AG09309 (cell line): Measurements from ENCODE around the gene CRADD.
"Not testable (repeated sequence)": the region's sequence is repeated elsewhere in the genome, so short reads cannot be mapped to it uniquely, and the experiment has no call there.

Experiments
- DNase-seq: peaks from one replicate; pipeline ENCODE4 v3.0.0-alpha.2; 2010; ENCODE audit warnings: low read depth
- H3K4me3 ChIP-seq: 2 replicates; pipeline ENCODE4 v1.5.1; 2011; ENCODE audit warnings: mild to moderate bottlenecking, low read depth, low read length, moderate library complexity; ENCODE audit not compliant: control insufficient read depth
- TF ChIP-seq, protein P1 (sequence below): IDR thresholded peaks from 2 replicates; pipeline ENCODE4 v1.5.1; 2011; ENCODE audit warnings: mild to moderate bottlenecking, low read depth, low read length, inconsistent platforms; ENCODE audit not compliant: insufficient read depth, control insufficient read depth; ENCODE audit errors: missing control alignments

CRADD gene

DNA sequence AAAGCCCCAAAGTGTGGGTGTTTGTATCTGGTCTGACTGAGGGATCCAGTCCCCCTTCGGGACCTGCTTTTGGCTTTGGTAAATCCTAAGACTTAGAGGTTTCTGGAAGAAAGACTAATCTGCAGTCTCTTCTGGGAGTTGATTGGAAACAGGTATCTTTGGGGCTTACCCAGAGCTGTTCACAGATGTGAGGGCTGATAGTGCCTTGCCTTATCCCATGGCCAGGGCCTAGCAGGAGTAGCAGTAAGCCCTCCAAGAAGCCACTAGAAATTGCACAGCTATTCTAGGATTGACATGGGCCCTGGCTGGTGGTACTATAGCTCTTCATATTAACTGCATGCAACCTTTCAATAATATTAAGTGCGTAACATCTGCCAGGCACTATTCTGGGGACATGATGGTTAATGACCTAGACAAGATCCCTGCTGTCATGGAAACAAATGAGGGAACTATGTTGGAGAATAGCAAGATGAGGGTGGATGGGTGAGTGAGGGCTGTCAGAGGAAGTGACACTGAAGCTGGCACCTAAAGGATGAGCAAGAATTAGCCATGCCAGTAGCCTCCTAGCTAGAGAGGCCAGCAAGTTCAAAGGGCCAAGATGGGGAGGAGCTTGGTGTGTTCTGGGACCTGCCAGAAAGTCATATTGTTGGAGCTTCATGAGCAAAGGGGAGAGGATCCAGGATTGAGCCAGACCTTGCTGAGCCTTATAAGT is 71.7 kb downstream of the CRADD start:
- no peak for DNase-seq
- no peak overlapping the region for H3K4me3 ChIP-seq
- TF ChIP-seq, protein P1, sequence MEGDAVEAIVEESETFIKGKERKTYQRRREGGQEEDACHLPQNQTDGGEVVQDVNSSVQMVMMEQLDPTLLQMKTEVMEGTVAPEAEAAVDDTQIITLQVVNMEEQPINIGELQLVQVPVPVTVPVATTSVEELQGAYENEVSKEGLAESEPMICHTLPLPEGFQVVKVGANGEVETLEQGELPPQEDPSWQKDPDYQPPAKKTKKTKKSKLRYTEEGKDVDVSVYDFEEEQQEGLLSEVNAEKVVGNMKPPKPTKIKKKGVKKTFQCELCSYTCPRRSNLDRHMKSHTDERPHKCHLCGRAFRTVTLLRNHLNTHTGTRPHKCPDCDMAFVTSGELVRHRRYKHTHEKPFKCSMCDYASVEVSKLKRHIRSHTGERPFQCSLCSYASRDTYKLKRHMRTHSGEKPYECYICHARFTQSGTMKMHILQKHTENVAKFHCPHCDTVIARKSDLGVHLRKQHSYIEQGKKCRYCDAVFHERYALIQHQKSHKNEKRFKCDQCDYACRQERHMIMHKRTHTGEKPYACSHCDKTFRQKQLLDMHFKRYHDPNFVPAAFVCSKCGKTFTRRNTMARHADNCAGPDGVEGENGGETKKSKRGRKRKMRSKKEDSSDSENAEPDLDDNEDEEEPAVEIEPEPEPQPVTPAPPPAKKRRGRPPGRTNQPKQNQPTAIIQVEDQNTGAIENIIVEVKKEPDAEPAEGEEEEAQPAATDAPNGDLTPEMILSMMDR, result no peak

DNA sequence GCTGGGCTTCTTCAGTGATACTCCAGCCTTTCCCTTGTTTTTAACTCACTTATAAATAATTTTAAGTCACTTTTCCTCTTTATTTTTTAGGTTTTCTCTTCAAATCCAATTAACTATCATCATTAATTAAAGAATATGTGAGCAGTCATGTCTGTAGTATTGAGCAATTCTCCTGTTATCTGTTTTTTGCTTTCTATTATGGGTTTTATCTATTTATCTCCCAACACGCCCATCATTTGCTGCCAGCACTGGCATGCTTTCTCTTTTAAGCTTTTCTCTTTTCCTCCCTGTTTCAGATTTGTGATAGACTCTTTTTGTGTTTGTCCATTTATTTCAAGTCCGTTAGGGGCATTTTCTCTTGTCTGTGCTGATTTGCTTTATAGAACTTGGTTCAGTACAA is 72.3 kb downstream of the CRADD start:
- TF ChIP-seq, protein P1, result no peak
- no peak overlapping the region for H3K4me3 ChIP-seq
- DNase-seq, result no peak

DNA sequence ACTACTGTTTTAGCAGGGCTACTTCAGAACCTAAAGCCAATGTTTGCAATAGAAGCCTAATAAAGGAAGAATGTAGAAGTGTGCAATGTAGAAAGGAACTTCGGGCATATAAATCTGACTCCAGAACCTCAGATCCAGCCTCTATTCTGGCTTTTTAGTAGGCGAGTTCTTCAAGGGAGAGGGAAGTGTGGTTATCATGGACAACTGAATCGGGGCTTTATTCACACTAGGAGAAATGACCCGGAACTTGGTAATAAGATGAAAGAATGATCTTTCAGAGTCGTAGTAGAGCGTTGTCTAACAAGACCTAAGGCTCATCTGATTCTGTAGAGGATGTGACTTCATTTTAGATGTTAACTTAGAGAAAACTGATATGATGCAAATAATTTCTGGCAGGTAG is 72.9 kb downstream of the CRADD start:
- TF ChIP-seq, protein P1, result no peak
- no peak for DNase-seq

DNA sequence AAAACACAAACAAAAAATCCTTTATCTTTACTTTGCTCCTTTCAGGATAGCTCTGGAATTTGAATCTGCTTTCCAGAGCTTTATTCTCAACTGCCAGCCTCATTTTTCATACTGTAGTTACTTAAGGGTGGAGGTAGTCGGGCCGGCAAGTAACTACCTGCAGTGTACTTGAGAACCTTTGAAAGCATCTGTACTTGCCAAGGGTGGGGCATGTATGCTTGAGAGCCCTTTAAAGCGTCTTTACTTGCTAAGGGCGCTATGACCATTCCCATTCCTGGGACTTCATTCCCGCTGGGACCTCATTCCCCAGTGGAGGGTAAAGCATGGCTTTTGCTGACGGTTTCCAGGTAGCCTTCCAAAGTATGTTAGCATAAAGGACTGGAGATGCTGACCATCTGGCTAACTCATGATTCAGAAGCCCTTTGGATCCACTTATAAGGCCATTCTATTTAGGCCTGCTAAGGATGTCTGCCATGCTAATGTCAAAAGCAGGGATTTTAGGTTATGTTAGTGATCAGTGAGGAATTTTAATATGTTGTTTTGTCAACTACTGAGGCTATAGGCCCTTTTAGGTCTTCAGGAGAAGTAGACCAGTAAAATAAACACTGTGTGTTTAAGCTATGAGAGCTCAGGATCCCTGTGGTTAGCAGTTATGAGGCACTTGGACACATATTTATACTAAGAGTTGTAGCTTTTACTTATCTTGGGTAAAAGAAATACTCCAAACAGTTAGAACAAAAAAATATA is 74.9 kb downstream of the CRADD start:
- TF ChIP-seq, protein P1, result no peak
- peak; percentile 95 for DNase-seq
- no peak overlapping the region for H3K4me3 ChIP-seq

More for the DNA sequence above, 72.9 kb downstream of the CRADD start:
- no peak overlapping the region for H3K4me3 ChIP-seq

DNA sequence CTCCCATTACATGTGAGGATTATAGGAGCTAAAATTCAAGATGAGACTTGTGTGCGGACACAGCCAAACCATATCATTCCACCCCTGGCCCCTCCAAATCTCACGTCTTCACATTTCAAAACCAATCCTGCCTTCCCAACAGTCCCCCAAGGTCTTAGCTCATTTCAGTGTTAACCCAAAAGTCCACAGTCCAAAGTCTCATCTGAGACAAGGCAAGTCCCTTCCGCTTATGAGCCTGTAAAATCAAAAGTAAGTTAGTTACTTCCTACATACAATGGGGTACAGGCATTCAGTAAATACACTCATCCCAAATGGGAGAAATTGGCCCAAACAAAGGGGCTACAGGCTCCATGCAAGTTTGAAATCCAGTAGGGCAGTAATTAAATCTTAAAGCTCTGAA is 76.1 kb downstream of the CRADD start:
- no peak for DNase-seq
- H3K4me3 ChIP-seq, result no peak overlapping the region
- TF ChIP-seq, protein P1, result no peak

DNA sequence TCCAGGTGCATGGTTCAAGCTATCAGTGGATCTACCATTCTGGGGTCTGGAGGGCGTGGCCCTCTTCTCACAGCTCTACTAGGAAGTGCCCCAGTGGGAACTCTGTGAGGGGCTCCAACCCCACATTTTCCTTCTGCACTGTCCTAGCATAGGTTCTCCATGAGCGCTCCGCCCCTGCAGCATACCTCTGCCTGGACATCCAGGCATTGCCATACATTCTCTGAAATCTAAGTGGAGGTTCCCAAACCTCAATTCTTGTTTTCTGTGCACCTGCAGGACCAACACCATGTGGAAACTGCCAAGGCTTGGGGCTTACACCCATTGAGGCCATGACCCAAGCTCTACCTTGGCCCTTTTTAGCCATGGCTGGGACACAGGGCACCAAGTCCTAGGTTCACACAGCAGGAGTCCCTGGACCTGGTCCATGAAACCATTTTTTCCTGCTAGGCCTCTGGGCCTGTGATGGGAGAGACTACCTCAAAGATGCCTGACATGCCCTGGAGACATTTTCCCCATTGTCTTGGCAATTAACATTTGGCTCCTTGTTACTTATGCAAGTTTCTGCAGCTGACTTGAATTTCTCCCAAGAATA is 76.8 kb downstream of the CRADD start:
- TF ChIP-seq, protein P1, result no peak
- no peak for DNase-seq
- H3K4me3 ChIP-seq, result no peak overlapping the region

DNA sequence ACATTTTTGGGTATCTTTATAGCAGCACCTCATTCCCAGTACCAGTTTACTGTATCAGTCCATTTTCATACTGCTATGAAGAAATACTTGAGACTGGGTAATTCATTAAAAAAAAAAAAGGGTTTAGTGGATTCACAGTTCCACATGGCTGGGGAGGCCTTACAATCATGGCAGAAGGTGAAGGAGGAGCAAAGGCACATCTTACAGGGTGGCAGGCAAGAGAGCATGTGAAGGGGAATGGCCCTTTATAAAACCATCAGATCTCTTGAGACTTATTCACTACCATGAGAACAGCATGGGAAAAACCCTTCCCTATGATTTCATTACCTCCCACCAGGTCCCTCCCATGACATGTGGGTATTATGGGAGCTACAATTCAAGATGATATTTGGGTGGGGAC is 77.7 kb downstream of the CRADD start:
- not testable (repeated sequence) for H3K4me3 ChIP-seq, DNase-seq
